HG03139 (cell line): ENCODE data around the gene VAMP8.
"Not testable (repeated sequence)": the region's sequence is repeated elsewhere in the genome, so short reads cannot be mapped to it uniquely, and the experiment has no call there.

ENCODE experiments used
- ATAC-seq: cut with Tn5 transposase; IDR thresholded peaks from one replicate; pipeline ENCODE4 v1.9.1; 2021; ENCODE audit not compliant: unreplicated experiment

VAMP8 gene

DNA sequence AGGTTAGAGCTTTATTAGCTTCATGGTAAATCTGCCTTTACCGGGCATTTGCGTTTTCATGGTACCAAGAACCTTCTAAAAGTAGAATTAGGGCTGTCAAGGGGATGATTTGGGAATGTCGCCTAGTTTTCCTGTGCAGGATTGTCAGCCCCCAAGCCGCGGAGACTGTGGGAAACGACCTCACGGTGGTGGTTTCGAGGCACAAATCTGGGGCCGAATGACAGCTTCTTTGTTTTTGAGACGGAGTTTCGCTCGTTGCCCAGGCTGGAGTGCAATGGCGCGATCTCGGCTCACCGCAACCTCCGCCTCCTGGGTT lies 38.0 kb downstream of the VAMP8 start:
- no peak for ATAC-seq

GRCh38 chr2:85617723-85618122 lies 40.3 kb downstream of the VAMP8 start:
- not testable (repeated sequence) for ATAC-seq

- no peak for ATAC-seq
Observed at GRCh38 chr2:85619617-85620016, 42.2 kb downstream of the VAMP8 start.

DNA sequence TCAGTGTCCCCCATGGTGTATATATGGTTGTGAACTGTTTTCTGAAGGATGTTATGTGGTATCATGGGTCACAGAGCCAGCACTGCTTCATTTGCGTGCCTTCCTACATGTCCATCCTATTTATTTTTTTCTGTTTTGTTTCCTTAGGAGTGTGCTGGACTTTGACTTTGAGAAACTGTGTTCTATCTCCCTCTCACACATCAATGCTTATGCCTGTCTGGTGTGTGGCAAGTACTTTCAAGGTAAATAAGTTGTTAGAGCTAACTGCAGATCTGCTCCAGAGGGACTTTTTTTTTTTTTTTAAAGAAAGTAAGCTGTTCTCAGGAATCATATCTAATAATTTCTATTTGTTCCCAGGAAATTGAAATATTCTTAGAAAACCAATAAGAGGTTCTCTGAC lies 44.0 kb downstream of the VAMP8 start:
- no peak for ATAC-seq

DNA sequence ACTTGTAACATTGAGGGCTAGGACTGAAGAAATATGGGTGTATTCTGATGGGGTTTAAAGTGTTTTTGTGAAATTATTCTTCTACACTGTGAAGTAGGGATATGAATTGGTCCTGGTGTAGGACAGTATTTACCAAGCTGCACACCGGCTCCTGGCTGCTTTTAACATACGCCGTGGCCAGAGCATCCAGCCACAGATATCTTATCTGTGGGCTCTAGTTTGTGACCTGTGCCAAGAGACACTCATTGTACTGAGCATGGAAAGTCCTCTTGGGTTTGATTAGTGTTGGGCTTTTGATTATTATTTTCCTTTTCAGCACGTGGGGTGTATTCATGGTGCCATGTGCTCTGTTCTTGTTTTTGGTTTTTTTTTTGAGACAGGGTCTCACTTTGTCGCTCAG lies 46.6 kb downstream of the VAMP8 start:
- no peak for ATAC-seq

DNA sequence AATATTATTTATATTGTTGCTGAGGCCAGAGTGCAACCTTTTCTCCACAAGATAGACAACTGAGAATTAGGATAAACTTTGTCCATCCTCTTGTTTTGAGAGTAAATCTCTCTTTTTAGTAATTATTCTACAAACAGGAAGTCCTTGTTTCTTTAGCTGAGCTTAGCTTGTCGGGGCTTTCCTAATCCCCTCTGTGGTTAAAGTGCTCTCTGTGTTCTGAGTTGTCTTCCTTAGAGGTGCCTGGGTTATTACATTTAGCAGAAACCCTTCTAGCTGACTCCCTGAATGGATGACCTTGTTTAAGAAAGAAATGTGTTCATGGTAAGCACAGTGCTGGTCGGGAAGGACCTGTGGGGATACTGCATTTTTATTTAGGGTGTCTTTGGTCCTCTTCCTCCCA lies 51.3 kb downstream of the VAMP8 start:
- ATAC-seq = no peak

- ATAC-seq = no peak
Observed at GRCh38 chr2:85631316-85631715, 53.9 kb downstream of the VAMP8 start.
